H9 (cell line): ENCODE results near the gene FAM24B. TPM values are rescaled to one million over a fixed set of nuclear protein-coding genes. Genes with fewer than 3 reads are reported as not detected.

Source experiments
- DNase-seq: peaks from one replicate; pipeline ENCODE4 v3.0.0-alpha.2; 2017
- H2AFZ ChIP-seq: one replicate; pipeline ENCODE4 v1.6.1; 2013; ENCODE audit warnings: mild to moderate bottlenecking, low read length, control low read depth, moderate library complexity
- H2AK5ac ChIP-seq: 2 replicates; pipeline ENCODE4 v1.6.1; 2013; ENCODE audit warnings: low read length, control low read depth, mixed read lengths; ENCODE audit not compliant: insufficient read length
- H2BK120ac ChIP-seq: one replicate; pipeline ENCODE4 v1.6.1; 2013; ENCODE audit warnings: low read depth, mild to moderate bottlenecking, low read length, control low read depth, inconsistent platforms; ENCODE audit not compliant: poor library complexity, severe bottlenecking
- H2BK12ac ChIP-seq: 2 replicates; pipeline ENCODE4 v1.6.1; 2013; ENCODE audit warnings: low read length, control low read depth, mixed read lengths, low read depth; ENCODE audit not compliant: insufficient read length
- H2BK15ac ChIP-seq: 2 replicates; pipeline ENCODE4 v1.6.1; 2013; ENCODE audit warnings: low read depth, low read length, control low read depth
- H2BK20ac ChIP-seq: one replicate; pipeline ENCODE4 v1.6.1; 2013; ENCODE audit warnings: low read depth, mild to moderate bottlenecking, low read length, control low read depth, inconsistent platforms; ENCODE audit not compliant: poor library complexity, severe bottlenecking
- H2BK5ac ChIP-seq: 2 replicates; pipeline ENCODE4 v1.6.1; 2013; ENCODE audit warnings: low read length, control low read depth, mixed read lengths; ENCODE audit not compliant: insufficient read length
- H3K14ac ChIP-seq: 2 replicates; pipeline ENCODE4 v1.6.1; 2013; ENCODE audit warnings: low read length, control low read depth; ENCODE audit not compliant: insufficient read depth
- H3K18ac ChIP-seq: 2 replicates; pipeline ENCODE4 v1.6.1; 2013; ENCODE audit warnings: low read depth, mild to moderate bottlenecking, mixed read lengths, low read length, control low read depth; ENCODE audit not compliant: insufficient read length
- H3K23ac ChIP-seq: 2 replicates; pipeline ENCODE4 v1.6.1; 2013; ENCODE audit warnings: low read length, control low read depth, mixed read lengths, low read depth; ENCODE audit not compliant: insufficient read length
- H3K23me2 ChIP-seq: 2 replicates; pipeline ENCODE4 v1.6.1; 2013; ENCODE audit warnings: low read depth, mild to moderate bottlenecking, mixed read lengths, low read length, control low read depth; ENCODE audit not compliant: insufficient read length, poor library complexity, severe bottlenecking
- H3K27ac ChIP-seq: 2 replicates; pipeline ENCODE4 v1.5.1; 2013; ENCODE audit warnings: low read length, control low read depth, mixed read lengths, low read depth; ENCODE audit not compliant: insufficient read length
- H3K27me3 ChIP-seq: 2 replicates; pipeline ENCODE4 v1.6.1; 2013; ENCODE audit warnings: low read length, control low read depth, inconsistent platforms; ENCODE audit not compliant: insufficient read depth
- H3K4ac ChIP-seq: 2 replicates; pipeline ENCODE4 v1.6.1; 2013; ENCODE audit warnings: low read depth, mild to moderate bottlenecking, control low read depth, inconsistent platforms, low read length, moderate library complexity
- H3K4me1 ChIP-seq: 2 replicates; pipeline ENCODE4 v1.6.1; 2013; ENCODE audit warnings: low read length, control low read depth, inconsistent platforms; ENCODE audit not compliant: insufficient read depth
- H3K4me2 ChIP-seq: 2 replicates; pipeline ENCODE4 v1.6.1; 2013; ENCODE audit warnings: low read length, control low read depth, mixed read lengths; ENCODE audit not compliant: insufficient read length, insufficient read depth
- H3K56ac ChIP-seq: 2 replicates; pipeline ENCODE4 v1.6.1; 2013; ENCODE audit warnings: low read depth, mild to moderate bottlenecking, mixed read lengths, low read length, control low read depth; ENCODE audit not compliant: insufficient read length
- H3K79me1 ChIP-seq: 2 replicates; pipeline ENCODE4 v1.6.1; 2013; ENCODE audit warnings: low read depth, mild to moderate bottlenecking, moderate library complexity, low read length, control low read depth, inconsistent platforms; ENCODE audit not compliant: insufficient read depth, poor library complexity, severe bottlenecking
- H3K79me2 ChIP-seq: 2 replicates; pipeline ENCODE4 v1.6.1; 2013; ENCODE audit warnings: low read length, control low read depth, inconsistent platforms; ENCODE audit not compliant: insufficient read depth
- H3K9ac ChIP-seq: 2 replicates; pipeline ENCODE4 v1.6.1; 2013; ENCODE audit warnings: low read length, control low read depth, mixed read lengths; ENCODE audit not compliant: insufficient read length; ENCODE audit errors: extremely low read depth
- H3K9me3 ChIP-seq: one replicate; pipeline ENCODE4 v1.6.1; 2013; ENCODE audit warnings: low read depth, low read length, inconsistent platforms; ENCODE audit not compliant: control insufficient read depth
- H3T11ph ChIP-seq: one replicate; pipeline ENCODE4 v1.6.1; 2013; ENCODE audit warnings: mild to moderate bottlenecking, low read length, control low read depth, inconsistent platforms
- H4K20me1 ChIP-seq: one replicate; pipeline ENCODE4 v1.6.1; 2013; ENCODE audit not compliant: control insufficient read depth, insufficient read length, insufficient read depth
- H4K5ac ChIP-seq: 2 replicates; pipeline ENCODE4 v1.6.1; 2013; ENCODE audit warnings: low read depth, mild to moderate bottlenecking, mixed read lengths, low read length, control low read depth; ENCODE audit not compliant: insufficient read length
- H4K8ac ChIP-seq: replicated peaks from 2 replicates; pipeline ENCODE4 v1.6.1; 2013; ENCODE audit warnings: low read length, control low read depth, mixed read lengths, low read depth; ENCODE audit not compliant: insufficient read length
- H4K91ac ChIP-seq: 2 replicates; pipeline ENCODE4 v1.6.1; 2013; ENCODE audit warnings: low read depth, mild to moderate bottlenecking, moderate library complexity, mixed read lengths, low read length, control low read depth; ENCODE audit not compliant: insufficient read length
- H3K27ac Mint-ChIP-seq, 3 experiments: 2 replicates in 2 of 3; 3 replicates in 1 of 3; pipeline ENCODE4 v1.8.0; 2020 to 2021; ENCODE audit warnings: mixed read lengths in 3 of 3, mild to moderate bottlenecking in 1 of 3, moderate library complexity in 1 of 3
- H3K27me3 Mint-ChIP-seq: 2 replicates; pipeline ENCODE4 v1.8.0; 2021; ENCODE audit warnings: low read depth, mild to moderate bottlenecking, moderate library complexity, mixed read lengths
- H3K36me3 Mint-ChIP-seq, 3 experiments: 2 replicates in 2 of 3; 3 replicates in 1 of 3; pipeline ENCODE4 v1.8.0; 2020 to 2021; ENCODE audit warnings: low read depth in 3 of 3, mixed read lengths in 3 of 3; ENCODE audit not compliant: insufficient read depth in 1 of 3
- H3K4me1 Mint-ChIP-seq, 2 experiments: 2 replicates each; pipeline ENCODE4 v1.8.0; 2020; ENCODE audit warnings: mixed read lengths in 2 of 2
- H3K4me3 Mint-ChIP-seq, 2 experiments: 2 replicates in 1 of 2; 3 replicates in 1 of 2; pipeline ENCODE4 v1.8.0; 2020 to 2021; ENCODE audit warnings: mild to moderate bottlenecking in 2 of 2, mixed read lengths in 2 of 2, moderate library complexity in 1 of 2
- H3K9me3 Mint-ChIP-seq, 2 experiments: 2 replicates in 1 of 2; 3 replicates in 1 of 2; pipeline ENCODE4 v1.8.0; 2020; ENCODE audit warnings: mild to moderate bottlenecking in 2 of 2, mixed read lengths in 2 of 2, moderate library complexity in 1 of 2
- CTCF ChIP-seq: fragments of 200-600 bp; sonication (generic); conservative IDR thresholded peaks from 3 replicates; pipeline ENCODE4 v1.8.0; 2021; ENCODE audit warnings: antibody characterized with exemption, mild to moderate bottlenecking
- WGBS: extraction: QIAGEN DNeasy Blood & Tissue Kit; methylation state at CpG from one replicate; pipeline ENCODE4 v1.1.7; 2013; ENCODE audit warnings: missing lambda C conversion rate, low lambda C conversion rate, mixed read lengths; ENCODE audit not compliant: insufficient read length; ENCODE audit errors: extremely low coverage; 5-methylcytosine and 5-hydroxymethylcytosine counted together
- total RNA-seq: library from RNA; stranded (reverse); gene quantifications from 2 replicates; pipeline ENCODE4 v1.2.1, GENCODE V29; 2021

FAM24B gene
- total RNA-seq, 1 experiment from 2014 or later: not detected

DNA sequence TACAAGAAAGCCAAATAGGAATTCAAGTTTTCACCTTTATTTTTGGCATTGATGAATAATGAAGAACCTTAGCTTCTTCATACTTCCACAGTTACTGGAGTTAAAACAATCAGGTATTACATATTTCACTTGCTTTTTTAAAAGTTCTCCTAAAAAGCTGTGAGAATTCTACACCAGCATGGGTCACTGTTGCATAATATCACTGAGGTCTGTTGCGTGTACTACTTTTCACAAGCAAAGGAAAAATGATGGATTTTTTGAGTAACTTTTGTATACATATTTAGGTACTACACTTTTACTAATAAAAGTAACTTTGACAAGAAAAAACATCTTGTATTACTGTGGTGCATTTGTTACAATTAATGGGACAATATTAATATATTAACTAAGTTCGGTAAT is 15.2 kb downstream of the FAM24B start:
- H3K4me2 ChIP-seq: no peak overlapping the region
- H3K27ac ChIP-seq: no peak overlapping the region
- DNase-seq: no peak
- no peak overlapping the region for H4K91ac ChIP-seq
- H2BK12ac ChIP-seq: no peak overlapping the region
- no peak overlapping the region for H3T11ph ChIP-seq
- TF ChIP-seq CTCF: no peak
- H3K9me3 ChIP-seq: peaks cover 3% of the 10 kb centered on the region
- H3K27ac Mint-ChIP-seq: no peak overlapping the region
- peaks cover 28 to 32% of the 10 kb centered on the region in 2 experiments for H3K9me3 Mint-ChIP-seq
- H3K4ac ChIP-seq: no peak overlapping the region
- H3K36me3 Mint-ChIP-seq: peaks cover 17 to 23% (median 18%) of the 10 kb centered on the region in 3 experiments; a peak in 6 of 7 replicates
- no peaks in the 10 kb centered on the region for H3K4me1 ChIP-seq
- no peak overlapping the region for H2BK5ac ChIP-seq
- no peak overlapping the region for H3K14ac ChIP-seq
- no peak overlapping the region for H3K18ac ChIP-seq
- no peak overlapping the region for H4K5ac ChIP-seq
- no peaks in the 10 kb centered on the region for H3K79me2 ChIP-seq
- no peak overlapping the region for H4K8ac ChIP-seq
- H2BK20ac ChIP-seq: no peak overlapping the region
- no peak overlapping the region for H3K56ac ChIP-seq
- peaks cover 0 to 8% of the 10 kb centered on the region in 2 experiments; a peak in 2 of 4 replicates for H3K4me1 Mint-ChIP-seq
- H3K27me3 Mint-ChIP-seq: peaks cover 2% of the 10 kb centered on the region; the same call in 1 of the 2 replicates
- H2BK15ac ChIP-seq: no peak overlapping the region
- H2BK120ac ChIP-seq: no peak overlapping the region
- WGBS: no CpG with 5 or more reads among the region's 2 CpGs
- H3K9ac ChIP-seq: no peak overlapping the region
- no peaks in the 10 kb centered on the region for H3K79me1 ChIP-seq
- no peaks in the 10 kb centered on the region for H3K23me2 ChIP-seq
- no peak overlapping the region for H2AFZ ChIP-seq
- no peak overlapping the region for H3K23ac ChIP-seq
- H3K4me3 Mint-ChIP-seq: no peak overlapping the region
- H3K27me3 ChIP-seq: no peaks in the 10 kb centered on the region
- no peak overlapping the region for H2AK5ac ChIP-seq
- H4K20me1 ChIP-seq: no peaks in the 10 kb centered on the region
